HUDEP-2 (cell line): ENCODE results near the gene DNAH10.

Experiments used
- DNase-seq, 76 experiments: peaks; one replicate each; lab custom pipeline; 2025; ENCODE audit not compliant: unreplicated experiment in 76 of 76; lab: John Stamatoyannopoulos, UW

Gene DNAH10

DNA sequence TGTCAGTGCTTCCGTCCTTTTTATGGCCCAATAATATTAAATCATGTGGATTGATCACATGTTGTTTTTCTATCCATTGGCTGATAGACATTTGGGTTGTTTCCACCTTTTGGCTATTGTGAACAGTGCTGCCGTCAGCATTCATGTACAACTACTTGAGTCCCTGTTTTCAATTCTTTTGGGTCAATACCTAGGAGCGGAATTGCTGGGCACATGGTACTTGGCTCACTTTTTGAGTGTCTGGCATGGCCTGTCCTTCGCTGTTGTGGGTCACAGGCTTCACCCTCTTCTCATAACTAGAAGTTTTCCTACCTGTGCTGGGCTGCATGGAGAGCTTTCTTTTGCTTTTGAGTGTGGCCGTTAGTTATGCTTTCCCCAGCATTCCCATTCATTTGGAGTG lies 72.7 kb downstream of the DNAH10 start:
- no peak for DNase-seq

DNA sequence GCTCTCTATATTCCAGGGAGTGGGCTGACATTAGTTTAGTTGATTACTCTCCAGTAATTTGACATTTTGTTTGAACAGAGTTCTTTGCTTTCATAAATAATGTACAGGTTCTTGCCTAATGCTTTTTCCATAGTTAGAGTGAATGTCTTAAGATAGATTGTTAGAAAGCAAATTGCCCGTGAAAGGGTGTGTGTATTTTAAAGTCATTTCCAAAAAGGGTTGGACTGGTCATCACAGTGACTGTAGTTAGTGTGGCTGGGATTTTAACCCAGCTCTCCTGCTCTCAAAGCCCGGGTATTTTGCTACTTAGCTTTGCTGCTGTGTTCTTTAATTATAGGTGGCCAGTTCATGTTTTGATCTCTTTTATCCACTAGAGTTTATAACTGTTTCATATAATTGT lies 74.2 kb downstream of the DNAH10 start:
- DNase-seq = no peak

DNA sequence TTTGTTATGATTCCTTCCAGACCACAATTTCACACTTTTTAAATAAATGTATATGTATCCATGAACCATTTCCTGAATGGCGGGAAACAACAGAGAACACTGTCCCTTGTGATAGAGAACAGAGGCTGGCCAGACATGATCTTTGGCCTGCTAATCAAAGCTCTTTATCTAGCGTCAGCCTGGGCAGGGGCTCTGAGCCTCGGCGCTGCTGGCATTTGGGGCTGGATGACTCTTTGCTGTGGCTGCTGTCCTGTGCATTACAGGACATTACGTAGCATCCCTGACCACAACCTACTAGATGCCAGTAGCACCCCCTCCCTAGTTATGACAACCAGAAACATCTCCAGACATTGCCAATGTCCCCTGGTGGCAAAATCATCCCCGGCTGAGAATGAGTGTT lies 77.7 kb downstream of the DNAH10 start:
- no peak for DNase-seq

DNA sequence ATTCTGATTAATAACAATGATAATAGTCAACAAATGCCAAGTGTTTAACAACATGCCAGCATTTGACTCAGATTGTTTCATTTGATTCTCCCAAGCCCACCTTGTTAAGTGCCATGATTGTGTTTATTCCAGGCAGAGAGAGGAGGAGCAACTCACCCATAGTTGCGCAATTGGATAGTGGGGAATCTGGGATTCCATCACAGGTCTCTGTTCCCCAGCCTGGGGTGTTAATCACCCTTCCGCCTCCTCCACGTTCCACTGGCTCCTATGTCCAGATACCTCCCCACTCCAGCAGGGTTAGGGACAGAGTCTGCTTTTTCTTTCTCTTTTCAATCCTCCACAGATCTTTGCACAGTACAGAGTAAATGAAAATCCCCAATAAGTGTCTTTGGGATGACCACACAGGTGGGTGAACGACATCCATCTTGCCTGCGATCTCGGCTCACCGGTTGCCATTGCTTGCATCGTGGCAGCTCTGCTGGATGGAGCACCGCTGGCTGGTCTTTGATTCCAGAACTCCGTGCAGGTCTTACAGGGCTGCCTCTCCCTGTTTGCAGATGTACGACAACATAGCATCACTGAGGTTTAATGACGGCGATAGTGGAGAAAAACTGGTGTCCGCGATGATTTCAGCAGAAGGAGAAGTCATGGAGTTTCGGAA lies 78.8 kb downstream of the DNAH10 start:
- DNase-seq = no peak

DNA sequence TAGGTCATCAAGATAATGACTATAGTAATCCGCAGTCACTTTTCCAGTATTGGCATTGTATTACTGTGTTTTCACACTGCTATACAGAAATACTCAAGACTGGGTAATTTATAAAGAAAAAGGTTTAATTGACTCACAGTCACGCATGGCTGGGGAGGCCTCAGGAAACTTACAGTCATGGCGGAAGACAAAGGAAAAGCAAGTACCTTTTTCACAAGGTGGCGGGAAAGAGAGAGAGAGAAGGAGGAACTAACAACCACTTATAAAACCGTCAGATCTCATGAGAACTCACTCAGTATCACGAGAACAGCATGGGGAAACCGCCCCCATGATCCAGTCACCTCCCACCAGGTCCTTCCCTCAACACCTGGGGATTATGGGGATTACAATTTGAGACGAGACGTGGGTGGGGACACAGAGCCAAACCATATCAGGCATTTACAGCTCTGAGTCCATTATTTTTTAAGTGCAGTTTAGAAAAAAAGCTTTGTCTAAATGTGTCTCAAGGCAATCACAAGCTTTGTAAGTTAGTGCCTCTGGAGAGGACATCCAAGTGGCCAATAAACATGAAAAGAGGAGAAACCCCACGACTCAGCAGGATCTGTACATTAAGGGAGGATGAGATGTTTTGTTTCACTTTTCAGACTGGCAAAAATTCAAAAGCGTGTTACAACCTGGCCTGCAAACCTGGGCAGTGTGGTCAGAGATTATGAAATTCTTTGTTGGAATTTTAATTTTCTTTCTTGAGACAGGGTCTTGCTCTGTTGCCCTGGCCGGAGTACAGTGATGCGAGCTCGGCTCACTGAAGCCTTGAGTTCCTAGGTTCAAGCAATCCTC lies 82.0 kb downstream of the DNAH10 start:
- no peak for DNase-seq

DNA sequence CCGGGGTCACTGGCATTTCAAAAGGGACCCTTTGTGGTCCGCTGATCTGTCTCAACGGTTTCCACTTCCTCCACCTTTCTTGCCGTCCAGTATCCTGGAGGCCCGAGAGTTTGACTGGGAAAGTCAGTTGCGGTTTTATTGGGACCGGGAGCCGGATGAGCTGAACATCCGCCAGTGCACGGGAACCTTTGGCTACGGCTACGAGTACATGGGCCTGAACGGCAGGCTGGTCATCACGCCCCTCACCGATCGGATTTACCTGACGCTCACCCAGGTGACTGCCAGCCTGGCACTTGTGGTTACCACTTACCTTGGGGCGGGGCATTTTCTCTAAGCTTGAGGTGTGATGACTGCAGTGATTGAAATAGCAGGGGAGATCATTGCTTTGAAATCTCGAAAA lies 83.8 kb downstream of the DNAH10 start:
- no peak for DNase-seq

DNA sequence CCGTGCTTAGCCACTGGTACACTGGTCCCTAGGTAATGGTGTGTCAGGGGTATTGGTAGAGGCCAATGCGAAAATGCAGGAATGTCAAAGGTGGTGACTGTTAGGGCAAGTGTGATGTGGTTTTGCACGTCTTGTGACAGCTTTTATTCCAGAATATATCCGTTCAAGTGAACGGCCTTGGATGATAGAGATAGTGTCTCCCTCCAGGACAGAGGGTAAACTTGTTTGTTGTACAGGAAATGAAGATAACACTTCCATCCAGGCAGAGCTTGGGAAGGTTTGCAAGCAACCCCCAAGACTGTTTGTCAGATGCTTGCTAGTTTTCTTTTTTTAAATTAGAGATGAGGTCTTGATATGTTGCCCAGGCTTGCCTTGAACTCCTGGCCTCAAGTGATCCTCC lies 84.2 kb downstream of the DNAH10 start:
- no peak for DNase-seq

DNA sequence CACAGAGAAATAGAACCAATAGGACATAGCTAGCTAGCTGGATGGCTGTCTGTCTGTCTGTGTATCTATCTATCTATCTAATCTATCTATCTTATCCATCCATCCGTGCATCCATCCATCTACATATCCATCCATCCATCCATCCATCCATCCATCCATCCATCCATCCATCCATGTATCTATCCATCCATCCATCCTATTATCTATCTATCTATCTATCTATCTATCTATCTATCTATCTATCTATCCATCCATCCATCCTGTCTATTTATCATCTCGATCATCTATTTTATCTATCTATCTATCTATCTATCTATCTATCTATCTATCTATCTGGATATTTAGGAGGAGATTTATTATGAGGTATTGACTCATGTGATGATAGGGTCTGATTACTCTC lies 84.9 kb downstream of the DNAH10 start:
- no peak for DNase-seq

DNA sequence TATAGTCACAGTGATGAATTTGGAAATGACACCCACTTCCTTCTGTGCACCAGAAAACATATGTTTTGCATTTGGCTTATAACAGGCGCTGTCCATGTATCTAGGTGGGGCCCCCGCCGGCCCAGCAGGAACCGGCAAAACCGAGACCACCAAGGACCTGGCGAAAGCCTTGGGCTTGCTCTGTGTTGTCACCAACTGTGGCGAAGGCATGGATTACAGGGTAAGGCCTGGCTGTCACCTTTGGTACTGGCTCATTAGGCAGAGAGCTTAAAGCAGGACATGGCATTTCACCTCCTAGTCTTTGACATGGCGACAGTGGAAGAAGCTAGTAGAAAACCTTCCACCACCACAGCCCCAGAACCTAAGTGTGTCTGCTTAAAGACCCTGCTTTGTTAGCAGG lies 85.8 kb downstream of the DNAH10 start:
- DNase-seq = no peak

DNA sequence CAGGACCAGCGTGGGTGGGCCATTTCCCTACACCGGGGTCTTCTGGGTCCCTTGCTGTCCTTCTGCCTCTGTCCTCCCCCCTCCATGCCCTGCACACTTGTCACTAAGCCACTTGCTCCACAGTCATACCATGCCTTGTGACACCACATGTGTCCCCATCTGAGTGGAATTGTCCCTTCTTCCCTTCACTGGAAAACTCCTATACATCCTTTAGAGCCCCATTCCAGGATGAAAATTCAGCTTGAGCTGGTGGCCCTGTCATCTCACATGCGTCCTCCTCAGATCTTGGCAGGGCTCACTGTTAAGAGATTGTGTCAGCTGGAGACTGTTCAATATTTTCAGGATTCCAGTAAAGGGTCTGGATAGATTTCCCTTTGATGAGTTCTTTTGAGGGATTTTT lies 87.4 kb downstream of the DNAH10 start:
- no peak for DNase-seq

DNA sequence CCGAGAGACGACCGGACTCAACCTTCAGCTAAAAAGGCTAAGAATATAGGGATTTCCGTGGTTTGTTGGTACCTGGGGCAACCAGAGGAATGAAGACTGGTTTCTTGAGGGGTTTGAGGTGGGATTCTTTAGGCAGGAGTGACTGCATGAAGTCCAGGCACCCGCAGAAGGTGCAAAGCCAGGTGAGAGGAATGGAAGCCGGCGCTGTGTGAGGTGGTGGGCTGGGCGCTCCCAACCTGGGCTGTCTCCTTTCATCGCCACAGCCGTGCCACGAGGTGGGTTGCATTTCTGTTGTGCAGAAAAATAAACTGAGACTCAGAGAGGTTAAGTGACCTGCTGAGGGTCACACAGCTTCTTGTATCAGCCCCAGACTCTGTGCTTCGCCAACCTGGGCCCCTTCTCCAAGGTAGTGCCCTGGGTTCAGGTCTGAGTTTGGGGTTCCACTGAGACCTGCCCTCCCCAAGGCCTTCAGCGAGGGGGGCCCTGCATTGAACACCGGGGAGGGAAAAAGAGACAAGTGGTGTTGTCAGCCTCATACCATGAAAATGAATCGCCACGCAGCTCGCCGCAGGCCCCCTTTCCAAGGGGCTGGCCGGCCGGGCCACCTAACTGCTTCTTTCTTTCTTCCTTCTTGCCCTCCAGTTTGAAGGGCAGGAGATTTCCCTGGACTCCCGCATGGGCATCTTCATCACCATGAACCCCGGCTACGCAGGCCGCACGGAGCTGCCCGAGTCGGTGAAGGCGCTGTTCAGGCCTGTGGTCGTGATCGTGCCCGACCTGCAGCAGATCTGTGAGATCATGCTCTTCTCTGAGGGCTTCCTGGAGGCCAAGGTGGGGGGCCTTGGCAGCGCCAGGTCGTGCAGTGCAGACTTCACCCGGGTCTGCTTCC lies 88.4 kb downstream of the DNAH10 start:
- no peak for DNase-seq

DNA sequence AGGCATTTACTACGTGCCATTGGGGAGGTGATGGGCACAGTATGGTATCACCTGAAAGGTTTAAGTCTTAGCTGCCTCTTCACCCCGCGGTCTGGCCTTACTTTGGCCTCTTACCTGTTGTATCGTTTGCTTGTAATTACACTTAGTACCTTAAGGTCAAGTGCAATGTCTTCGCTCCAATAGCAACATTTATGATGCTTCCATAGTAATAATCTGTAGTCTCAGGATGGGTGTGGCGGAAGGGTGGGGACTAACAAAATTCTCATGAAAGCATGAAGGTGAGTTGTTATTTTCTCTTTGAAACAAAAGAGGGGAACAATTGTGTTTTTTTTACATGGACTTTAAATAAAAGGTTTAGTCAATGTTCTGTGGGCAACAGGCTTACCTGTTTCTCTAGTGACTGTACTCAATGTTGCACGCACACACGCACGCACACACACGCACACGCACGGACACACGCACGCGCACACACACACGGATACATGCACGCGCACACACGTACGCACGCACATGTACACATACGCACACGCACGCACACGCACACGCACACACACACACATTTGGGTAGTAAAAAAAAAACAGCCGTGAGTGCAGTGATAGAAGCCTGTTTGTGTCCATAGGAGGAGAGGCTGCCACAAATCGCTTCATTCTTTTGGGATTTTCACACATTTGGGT lies 91.4 kb downstream of the DNAH10 start:
- DNase-seq = no peak

DNA sequence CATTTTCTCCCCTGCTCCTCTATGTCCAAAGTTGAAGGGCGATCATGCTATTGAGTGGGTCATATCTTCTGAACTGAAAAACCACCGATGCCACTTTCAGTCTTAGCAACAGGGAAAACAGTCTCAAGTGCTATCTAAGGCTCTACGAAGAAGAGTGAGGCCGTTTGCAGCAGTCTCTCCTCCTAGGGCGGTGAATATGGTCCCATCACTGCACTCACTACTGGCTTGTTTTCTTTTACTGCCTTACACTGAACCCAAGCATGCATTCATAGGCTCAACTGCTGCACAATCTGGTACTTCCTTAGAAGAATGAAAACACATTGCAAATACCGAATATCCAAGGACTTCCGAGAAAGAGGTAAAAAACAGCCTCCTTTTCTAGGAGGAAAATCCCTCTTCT lies 92.1 kb downstream of the DNAH10 start:
- DNase-seq = no peak

DNA sequence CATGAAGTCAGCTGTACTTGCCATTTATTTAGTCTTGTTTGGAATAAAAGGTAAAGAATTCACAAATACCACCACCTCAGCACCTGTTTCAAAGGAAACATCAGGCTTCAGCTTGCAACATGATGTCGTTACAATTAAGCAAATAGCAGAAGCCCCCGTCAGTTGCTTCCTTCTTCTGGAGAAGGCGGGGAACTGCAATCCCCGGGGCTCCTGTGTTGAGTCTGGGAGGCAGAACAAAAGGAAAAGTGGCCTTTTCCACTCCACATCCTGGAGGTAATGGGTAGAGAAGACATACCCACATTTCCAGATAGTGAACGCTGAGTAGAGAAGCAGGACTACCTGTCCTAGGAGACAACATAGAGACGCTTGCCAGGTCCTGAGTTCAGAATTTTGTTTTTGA lies 92.8 kb downstream of the DNAH10 start:
- no peak for DNase-seq

DNA sequence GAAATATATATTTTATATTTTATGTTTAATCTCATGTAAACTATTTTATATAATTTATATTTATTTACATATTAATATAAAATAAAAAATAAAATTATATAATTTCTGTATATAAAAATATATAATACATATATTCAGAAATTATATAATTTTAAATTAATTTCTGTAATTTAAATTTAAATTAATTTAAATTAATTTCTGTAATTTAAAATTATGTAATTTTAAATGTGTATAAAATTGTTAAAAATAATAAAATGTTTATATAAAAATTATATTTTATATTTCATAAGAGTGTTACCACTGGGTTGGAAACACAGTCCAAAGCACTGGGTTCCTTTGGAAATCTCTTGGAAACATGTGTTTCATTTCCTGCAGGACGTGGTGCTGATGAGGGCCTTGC lies 94.6 kb downstream of the DNAH10 start:
- no peak for DNase-seq

DNA sequence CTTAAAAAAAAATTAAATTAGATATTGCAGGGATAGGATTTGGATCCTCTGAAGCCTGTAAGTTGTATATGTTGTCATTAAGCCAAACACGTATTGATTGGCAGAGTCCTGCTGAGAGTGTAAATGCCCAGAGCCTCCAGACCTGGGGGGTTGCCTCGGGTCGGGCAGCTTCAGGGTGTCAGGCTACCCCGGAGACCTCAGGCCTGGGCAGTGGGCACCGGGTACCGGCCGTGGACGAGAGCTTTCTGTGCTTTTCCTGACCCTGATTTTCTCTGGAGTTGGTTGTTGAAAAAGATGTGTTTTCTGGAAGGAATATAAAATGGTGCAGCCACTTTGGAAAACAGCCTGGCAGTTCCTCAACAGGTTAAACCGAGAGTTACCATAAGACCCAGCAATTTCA lies 96.1 kb downstream of the DNAH10 start:
- DNase-seq = no peak

DNA sequence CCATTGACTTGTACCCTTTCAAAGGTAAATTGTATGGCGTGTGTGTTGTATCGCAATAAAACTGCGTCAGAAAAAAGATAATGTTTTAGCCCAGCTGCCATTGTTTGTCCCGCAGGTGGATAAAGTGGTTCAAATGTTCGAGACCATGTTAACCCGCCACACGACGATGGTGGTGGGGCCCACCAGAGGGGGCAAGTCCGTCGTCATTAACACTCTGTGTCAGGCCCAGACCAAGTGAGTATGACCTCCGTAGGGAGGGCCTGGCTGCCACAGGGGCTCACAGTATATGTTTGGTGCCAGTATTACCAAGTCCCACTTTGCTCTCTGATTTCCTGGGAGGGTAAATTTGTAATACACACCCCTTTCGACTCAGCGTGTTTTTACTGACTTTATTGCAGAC lies 96.9 kb downstream of the DNAH10 start:
- no peak for DNase-seq

DNA sequence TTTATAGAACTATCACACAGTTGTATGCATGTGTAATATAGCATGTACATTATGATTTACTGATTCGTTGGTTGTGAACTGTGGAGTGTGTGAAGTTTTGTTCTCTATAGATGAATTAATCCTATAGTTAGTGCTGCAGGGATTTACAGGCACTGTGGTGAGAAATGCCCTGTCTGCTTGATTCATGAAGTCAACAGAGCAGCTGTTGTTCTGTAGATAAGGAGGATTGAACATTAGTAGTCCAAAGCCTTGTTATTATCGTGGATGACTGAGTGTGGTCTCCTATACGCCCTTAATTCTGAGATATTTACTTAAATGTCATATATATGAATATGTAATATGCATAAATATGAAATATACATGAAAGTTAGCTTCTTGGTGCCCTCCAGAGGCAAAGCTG lies 98.3 kb downstream of the DNAH10 start:
- no peak for DNase-seq

DNA sequence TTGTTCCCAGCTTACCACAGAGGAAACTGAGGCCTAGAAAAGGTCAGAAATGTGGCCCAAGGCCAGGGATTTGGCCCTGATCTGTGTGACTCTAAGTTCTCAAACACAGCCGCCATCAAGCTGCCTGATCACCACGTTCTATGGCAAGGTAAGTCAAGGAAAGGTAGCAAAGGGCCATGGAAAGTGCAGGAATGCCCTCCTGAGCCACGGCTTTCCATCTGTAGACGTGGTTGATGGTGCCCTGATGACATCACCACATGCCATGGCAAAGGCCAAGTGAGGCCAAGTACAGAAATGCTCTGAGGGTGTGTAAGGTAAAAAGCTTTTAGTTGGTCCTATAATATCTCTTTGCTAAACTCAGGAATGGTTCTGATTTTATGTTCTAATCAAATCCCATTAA lies 99.3 kb downstream of the DNAH10 start:
- DNase-seq = no peak

DNA sequence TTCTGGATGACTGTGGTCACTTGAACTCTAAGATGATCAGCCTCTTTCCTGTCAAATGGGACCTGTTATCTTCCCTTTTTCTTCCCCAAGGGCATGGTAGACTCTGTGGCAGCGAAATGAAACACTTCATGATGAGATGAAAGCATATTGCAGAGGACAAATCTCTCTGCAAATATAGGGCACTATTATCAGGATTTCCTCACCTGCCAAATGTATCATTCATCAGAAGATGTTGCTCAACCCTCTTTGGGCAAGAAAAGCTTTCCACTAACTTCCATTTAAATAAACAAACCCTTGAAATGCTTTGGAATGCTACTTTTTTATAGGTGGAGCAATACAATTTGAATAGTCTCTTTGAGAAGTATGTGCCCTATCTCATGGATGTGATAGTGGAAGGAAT lies 105.0 kb downstream of the DNAH10 start:
- DNase-seq = no peak

DNA sequence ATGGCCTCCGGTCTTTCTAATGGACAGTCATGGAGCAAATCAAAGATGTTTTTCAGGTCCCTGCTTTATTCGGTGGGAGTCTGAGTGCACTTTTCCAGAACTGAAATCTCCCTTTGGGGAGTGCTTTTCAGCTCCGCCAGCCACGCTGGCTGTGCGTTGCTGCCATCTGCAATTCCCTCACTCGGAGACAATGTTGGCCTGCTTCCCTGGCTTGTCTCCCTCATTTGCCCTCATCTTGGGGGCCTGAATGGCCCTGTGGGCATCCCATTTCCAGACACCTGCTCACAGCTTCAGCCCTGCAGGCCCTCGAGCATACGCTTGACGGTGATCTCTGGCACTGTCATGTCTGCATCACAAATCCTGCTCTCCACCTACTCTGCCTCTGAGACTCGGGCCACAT lies 106.7 kb downstream of the DNAH10 start:
- no peak for DNase-seq
